IPS-15b (cell line): ENCODE measurements around the gene MAPKAP1.

Source experiments
- H3K27me3 ChIP-seq: one replicate; pipeline ENCODE4 v1.6.1; 2013; ENCODE audit warnings: low read length; ENCODE audit not compliant: control insufficient read depth, insufficient read depth
- H3K36me3 ChIP-seq: one replicate; pipeline ENCODE4 v1.6.1; 2013; ENCODE audit warnings: low read length; ENCODE audit not compliant: control insufficient read depth, insufficient read depth
- H3K4me1 ChIP-seq: one replicate; pipeline ENCODE4 v1.6.1; 2013; ENCODE audit warnings: mild to moderate bottlenecking, low read length; ENCODE audit not compliant: control insufficient read depth, insufficient read depth
- H3K4me3 ChIP-seq: one replicate; pipeline ENCODE4 v1.5.1; 2013; ENCODE audit warnings: low read depth, low read length
- H3K9ac ChIP-seq: one replicate; pipeline ENCODE4 v1.6.1; 2013; ENCODE audit warnings: low read depth, mild to moderate bottlenecking, low read length
- H3K9me3 ChIP-seq: one replicate; pipeline ENCODE4 v1.6.1; 2013; ENCODE audit warnings: mild to moderate bottlenecking, low read length; ENCODE audit not compliant: control insufficient read depth, insufficient read depth

MAPKAP1 gene

GRCh38 chr9:125551781-125552180 lies 155.2 kb downstream of the MAPKAP1 start:
- no peaks in the 10 kb centered on the region for H3K4me1 ChIP-seq
- H3K9ac ChIP-seq: no peak overlapping the region
- H3K27me3 ChIP-seq: no peaks in the 10 kb centered on the region
- no peaks in the 10 kb centered on the region for H3K9me3 ChIP-seq
- no peak overlapping the region for H3K4me3 ChIP-seq
- H3K36me3 ChIP-seq: peaks cover 5% of the 10 kb centered on the region

- Histone ChIP-seq H3K9ac (no peak overlapping the region), H3K4me3 (no peak overlapping the region), H3K4me1 (no peaks in the 10 kb centered on the region), H3K36me3 (peaks cover 5% of the 10 kb centered on the region), H3K27me3 (no peaks in the 10 kb centered on the region), H3K9me3 (no peaks in the 10 kb centered on the region)
Observed at GRCh38 chr9:125549891-125550885, 156.8 kb downstream of the MAPKAP1 start.

- H3K4me1 ChIP-seq: no peaks in the 10 kb centered on the region
- H3K36me3 ChIP-seq: peaks cover 5% of the 10 kb centered on the region
- no peaks in the 10 kb centered on the region for H3K9me3 ChIP-seq
- no peak overlapping the region for H3K4me3 ChIP-seq
- H3K9ac ChIP-seq: no peak overlapping the region
- H3K27me3 ChIP-seq: no peaks in the 10 kb centered on the region
Observed at GRCh38 chr9:125549465-125549871, 157.5 kb downstream of the MAPKAP1 start.

- Histone ChIP-seq H3K4me1 (no peaks in the 10 kb centered on the region), H3K9me3 (no peaks in the 10 kb centered on the region), H3K4me3 (no peak overlapping the region), H3K27me3 (no peaks in the 10 kb centered on the region), H3K36me3 (peaks cover 5% of the 10 kb centered on the region), H3K9ac (no peak overlapping the region)
Observed at GRCh38 chr9:125549039-125549438, 158.0 kb downstream of the MAPKAP1 start.

- no peaks in the 10 kb centered on the region for H3K27me3 ChIP-seq
- no peak overlapping the region for H3K4me3 ChIP-seq
- H3K9ac ChIP-seq: no peak overlapping the region
- peaks cover 5% of the 10 kb centered on the region for H3K36me3 ChIP-seq
- H3K9me3 ChIP-seq: no peaks in the 10 kb centered on the region
- no peaks in the 10 kb centered on the region for H3K4me1 ChIP-seq
Observed at GRCh38 chr9:125548141-125548540, 158.9 kb downstream of the MAPKAP1 start.

GRCh38 chr9:125547368-125547767 lies 159.6 kb downstream of the MAPKAP1 start:
- H3K4me1 ChIP-seq: no peaks in the 10 kb centered on the region
- H3K36me3 ChIP-seq: peaks cover 5% of the 10 kb centered on the region

GRCh38 chr9:125545845-125546244 lies 161.2 kb downstream of the MAPKAP1 start:
- Histone ChIP-seq H3K9me3 (no peaks in the 10 kb centered on the region), H3K9ac (no peak overlapping the region), H3K4me1 (no peaks in the 10 kb centered on the region), H3K4me3 (no peak overlapping the region), H3K36me3 (peaks cover 5% of the 10 kb centered on the region), H3K27me3 (no peaks in the 10 kb centered on the region)

More at GRCh38 chr9:125547368-125547767, 159.6 kb downstream of the MAPKAP1 start:
- no peaks in the 10 kb centered on the region for H3K27me3 ChIP-seq
- no peaks in the 10 kb centered on the region for H3K9me3 ChIP-seq
- no peak overlapping the region for H3K9ac ChIP-seq
- H3K4me3 ChIP-seq: no peak overlapping the region

GRCh38 chr9:125544988-125545651 lies 161.9 kb downstream of the MAPKAP1 start:
- H3K9me3 ChIP-seq: no peaks in the 10 kb centered on the region
- H3K27me3 ChIP-seq: no peaks in the 10 kb centered on the region
- H3K4me3 ChIP-seq: no peak overlapping the region
- H3K9ac ChIP-seq: no peak overlapping the region
- H3K4me1 ChIP-seq: no peaks in the 10 kb centered on the region
- H3K36me3 ChIP-seq: peaks cover 4% of the 10 kb centered on the region

GRCh38 chr9:125544484-125544883 lies 162.5 kb downstream of the MAPKAP1 start:
- no peak overlapping the region for H3K4me3 ChIP-seq
- no peaks in the 10 kb centered on the region for H3K4me1 ChIP-seq
- H3K36me3 ChIP-seq: no peaks in the 10 kb centered on the region
- no peaks in the 10 kb centered on the region for H3K27me3 ChIP-seq
- no peak overlapping the region for H3K9ac ChIP-seq
- no peaks in the 10 kb centered on the region for H3K9me3 ChIP-seq

GRCh38 chr9:125541840-125542243 lies 165.2 kb downstream of the MAPKAP1 start:
- H3K9ac ChIP-seq: no peak overlapping the region
- no peaks in the 10 kb centered on the region for H3K9me3 ChIP-seq

GRCh38 chr9:125540497-125540896 lies 166.5 kb downstream of the MAPKAP1 start:
- no peaks in the 10 kb centered on the region for H3K4me1 ChIP-seq

More at GRCh38 chr9:125541840-125542243, 165.2 kb downstream of the MAPKAP1 start:
- Histone ChIP-seq H3K4me3 (no peak overlapping the region), H3K36me3 (no peaks in the 10 kb centered on the region), H3K27me3 (no peaks in the 10 kb centered on the region), H3K4me1 (no peaks in the 10 kb centered on the region)

GRCh38 chr9:125538092-125538473 lies 168.9 kb downstream of the MAPKAP1 start:
- Histone ChIP-seq H3K9me3 (no peaks in the 10 kb centered on the region), H3K4me3 (no peak overlapping the region), H3K9ac (no peak overlapping the region), H3K36me3 (no peaks in the 10 kb centered on the region), H3K4me1 (no peaks in the 10 kb centered on the region), H3K27me3 (no peaks in the 10 kb centered on the region)

More at GRCh38 chr9:125540497-125540896, 166.5 kb downstream of the MAPKAP1 start:
- Histone ChIP-seq H3K36me3 (no peaks in the 10 kb centered on the region), H3K4me3 (no peak overlapping the region), H3K9me3 (no peaks in the 10 kb centered on the region), H3K9ac (no peak overlapping the region), H3K27me3 (no peaks in the 10 kb centered on the region)
